ENCODE measurements around the gene S1PR5. TPM values are rescaled to one million over a fixed set of nuclear protein-coding genes. Genes with fewer than 3 reads are reported as not detected.

S1PR5 gene
- total RNA-seq, 4 donors from 2014 or later, result 34.9 to 64.0 (median 42.3) TPM

DNA sequence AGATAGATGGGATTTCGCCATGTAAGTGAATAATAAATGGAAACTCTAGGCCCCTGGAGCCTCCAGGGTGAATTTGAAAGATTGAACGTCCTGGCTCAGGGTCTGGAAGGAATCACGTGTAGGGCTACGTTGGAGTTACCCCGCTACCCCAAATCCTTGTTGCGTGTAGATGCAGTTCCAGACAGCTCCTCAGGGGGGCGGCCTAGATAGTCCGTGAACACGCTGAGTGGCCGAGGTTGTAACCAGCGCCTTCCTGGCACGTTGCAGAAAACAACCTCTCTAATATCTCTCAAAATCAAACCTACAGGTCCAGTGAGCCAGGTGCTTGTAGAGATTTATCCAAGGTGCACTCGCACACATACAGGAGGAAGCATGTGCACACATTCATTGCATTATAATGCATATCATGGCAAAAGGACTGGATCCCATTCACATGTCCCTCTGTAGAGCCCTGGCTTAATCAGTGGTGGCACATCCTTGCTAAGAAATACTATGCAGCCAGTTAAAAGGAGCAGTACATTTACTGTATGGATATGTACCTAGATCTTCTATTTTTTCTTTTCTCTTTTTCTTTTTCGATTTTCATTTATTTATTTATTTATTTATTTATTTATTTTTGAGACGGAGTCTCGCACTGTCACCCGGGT, 11.5 kb downstream of the S1PR5 start:
- DNase-seq (ENCODE audit: low spot score in 2 of 2), result peak; percentile 70 to 96
- H3K4me3 ChIP-seq (ENCODE audit: low read depth, poor library complexity, severe bottlenecking), result no peak overlapping the region
- 26 to 28% methylated on average over 17 of the region's 17 CpGs for WGBS, 2 donors
- TF ChIP-seq, protein P1, sequence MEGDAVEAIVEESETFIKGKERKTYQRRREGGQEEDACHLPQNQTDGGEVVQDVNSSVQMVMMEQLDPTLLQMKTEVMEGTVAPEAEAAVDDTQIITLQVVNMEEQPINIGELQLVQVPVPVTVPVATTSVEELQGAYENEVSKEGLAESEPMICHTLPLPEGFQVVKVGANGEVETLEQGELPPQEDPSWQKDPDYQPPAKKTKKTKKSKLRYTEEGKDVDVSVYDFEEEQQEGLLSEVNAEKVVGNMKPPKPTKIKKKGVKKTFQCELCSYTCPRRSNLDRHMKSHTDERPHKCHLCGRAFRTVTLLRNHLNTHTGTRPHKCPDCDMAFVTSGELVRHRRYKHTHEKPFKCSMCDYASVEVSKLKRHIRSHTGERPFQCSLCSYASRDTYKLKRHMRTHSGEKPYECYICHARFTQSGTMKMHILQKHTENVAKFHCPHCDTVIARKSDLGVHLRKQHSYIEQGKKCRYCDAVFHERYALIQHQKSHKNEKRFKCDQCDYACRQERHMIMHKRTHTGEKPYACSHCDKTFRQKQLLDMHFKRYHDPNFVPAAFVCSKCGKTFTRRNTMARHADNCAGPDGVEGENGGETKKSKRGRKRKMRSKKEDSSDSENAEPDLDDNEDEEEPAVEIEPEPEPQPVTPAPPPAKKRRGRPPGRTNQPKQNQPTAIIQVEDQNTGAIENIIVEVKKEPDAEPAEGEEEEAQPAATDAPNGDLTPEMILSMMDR (IDR thresholded peaks at IDR 0.05), result peak in 1 of 3 donors; percentile 33
- TF ChIP-seq POLR2A (IDR thresholded peaks at IDR 0.05), result no peak
- intact Hi-C loops (cut with DNase I; ENCODE audit: low total_unique reads), result loop anchor here (10.0 kb wide), 1 partner anchor 49 kb away; no protein-coding TSS in a partner anchor

DNA sequence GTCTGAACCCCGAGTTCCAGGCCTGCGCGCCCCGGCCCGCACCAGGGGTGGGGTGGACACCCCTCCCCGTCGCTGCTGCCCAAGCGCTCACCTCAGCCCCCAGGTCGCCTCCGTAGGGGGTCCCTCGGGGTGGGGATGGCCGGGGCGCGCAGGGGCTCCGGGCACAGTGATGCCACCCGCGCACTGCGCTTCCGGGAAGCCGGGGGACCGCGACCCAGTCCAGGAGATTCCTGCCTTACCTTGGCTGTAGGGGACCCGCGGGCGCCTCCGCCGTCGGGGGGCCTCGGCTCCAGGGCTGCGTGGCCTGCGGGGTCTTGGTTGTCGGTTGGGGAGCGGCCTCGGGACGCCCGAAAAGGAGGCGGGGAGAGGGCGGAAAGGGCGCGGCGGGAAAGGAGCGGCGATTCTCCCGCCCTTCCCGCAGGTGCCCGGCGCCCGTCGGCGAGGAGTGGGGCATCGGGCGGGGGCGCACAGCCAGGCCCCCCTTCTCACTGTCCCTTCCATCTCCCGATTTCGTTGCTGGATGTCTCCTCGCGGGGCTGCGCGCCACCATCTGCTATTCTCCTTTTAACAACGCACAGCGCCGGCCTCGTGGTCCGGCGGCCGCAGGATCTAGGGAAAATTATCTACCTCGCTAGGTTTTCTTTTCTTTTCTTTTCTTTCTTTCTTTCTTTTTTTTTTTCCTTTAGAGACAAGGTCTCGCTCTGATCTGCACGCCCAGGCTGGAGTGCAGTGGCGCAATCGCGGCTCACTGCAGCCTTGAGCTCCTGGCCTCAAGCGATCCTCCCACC, 14.1 kb downstream of the S1PR5 start, which contains the start of gene KEAP1:
Gene KEAP1 (minus strand): TSS at position 355 of the 788 bp plus-strand sequence. CDS start 3,323 bp downstream, outside the sequence.
- WGBS, 2 donors, result 4 to 8% methylated on average over 25 to 72 of the region's 73 CpGs
- no peak for TF ChIP-seq POLR2A (IDR thresholded peaks at IDR 0.05)
- TF ChIP-seq, protein P1 (IDR thresholded peaks at IDR 0.05), result no peak
- DNase-seq (ENCODE audit: low spot score in 2 of 2), result peak in 1 of 2 donors; percentile 90
- intact Hi-C loops (cut with DNase I; ENCODE audit: low total_unique reads), result loop anchor here (10.0 kb wide), 1 partner anchor 52 kb away; no protein-coding TSS in a partner anchor
- peak within 1 kb of the TSS; percentile 84 for H3K4me3 ChIP-seq (ENCODE audit: low read depth, poor library complexity, severe bottlenecking)

DNA sequence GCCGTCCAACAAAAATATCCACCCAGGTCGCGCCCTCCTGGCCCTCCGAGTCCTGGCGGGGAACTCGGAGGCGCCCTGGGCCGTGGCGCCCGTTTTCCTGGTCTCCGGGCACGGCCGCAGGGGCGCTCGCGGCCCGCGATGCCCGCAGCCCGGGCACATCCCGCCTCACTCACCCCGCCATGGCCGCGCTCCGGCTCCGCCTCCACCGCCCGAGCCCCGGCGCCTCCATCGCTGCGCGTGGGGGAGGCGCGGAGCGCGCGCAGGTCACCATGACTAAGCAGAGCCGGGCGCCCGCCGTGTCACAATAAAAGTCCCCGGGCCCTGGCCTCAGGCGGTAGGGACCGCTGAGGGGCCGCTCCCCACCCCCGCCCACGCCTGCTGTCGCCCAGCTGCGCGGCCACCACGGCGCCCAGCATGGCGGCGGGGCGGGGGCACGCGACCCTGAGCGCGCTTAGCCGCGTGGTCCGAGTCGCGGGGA, 14.7 kb downstream of the S1PR5 start:
- WGBS, 2 donors, result 0 to 1% methylated on average over 7 to 22 of the region's 65 CpGs
- TF ChIP-seq, protein P1 (IDR thresholded peaks at IDR 0.05), result no peak
- peak in 1 of 2 donors; percentile 48 for TF ChIP-seq POLR2A (IDR thresholded peaks at IDR 0.05)
- peak overlapping the region; percentile 84 for H3K4me3 ChIP-seq (ENCODE audit: low read depth, poor library complexity, severe bottlenecking)
- peak; percentile 90 to 99 for DNase-seq (ENCODE audit: low spot score in 2 of 2)
- intact Hi-C loops (cut with DNase I; ENCODE audit: low total_unique reads), result loop anchor here (10.0 kb wide), 1 partner anchor 52 kb away; no protein-coding TSS in a partner anchor

DNA sequence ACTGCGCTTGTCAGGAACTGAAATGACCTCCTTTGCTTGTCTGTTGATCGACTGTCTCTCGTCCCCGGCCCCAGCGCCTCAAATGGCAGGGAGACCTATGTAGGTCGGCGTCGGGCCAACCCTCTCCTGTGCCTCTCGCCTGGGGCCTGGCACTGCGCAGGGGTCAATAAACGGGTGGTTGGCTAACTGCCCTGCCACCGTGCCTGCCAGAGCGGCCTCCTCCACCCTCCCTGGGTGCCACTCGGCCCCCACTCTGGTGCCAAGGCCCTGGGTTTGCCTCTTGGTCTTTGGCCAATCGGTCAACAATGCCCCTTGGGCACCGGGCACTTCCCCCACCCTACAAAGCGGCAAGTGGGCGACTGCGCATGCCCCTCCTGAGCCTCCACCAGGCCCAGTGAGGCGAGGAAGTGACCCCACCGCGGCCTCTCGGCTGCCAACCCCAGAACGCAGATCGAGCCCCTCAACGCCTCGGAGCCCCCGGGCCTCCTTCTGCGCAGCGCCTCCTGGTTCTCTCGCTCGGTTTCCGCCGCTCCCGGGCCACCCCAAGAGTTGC, 15.2 kb downstream of the S1PR5 start:
- TF ChIP-seq, protein P1 (IDR thresholded peaks at IDR 0.05), result no peak
- no peak for TF ChIP-seq POLR2A (IDR thresholded peaks at IDR 0.05)
- peak overlapping the region; percentile 84 for H3K4me3 ChIP-seq (ENCODE audit: low read depth, poor library complexity, severe bottlenecking)
- intact Hi-C loops (cut with DNase I; ENCODE audit: low total_unique reads), result loop anchor here (10.0 kb wide), 1 partner anchor 53 kb away; no protein-coding TSS in a partner anchor
- WGBS, 2 donors, result 0 to 1% methylated on average over 22 to 23 of the region's 35 CpGs
- peak in 1 of 2 donors; percentile 92 for DNase-seq (ENCODE audit: low spot score in 2 of 2)

DNA sequence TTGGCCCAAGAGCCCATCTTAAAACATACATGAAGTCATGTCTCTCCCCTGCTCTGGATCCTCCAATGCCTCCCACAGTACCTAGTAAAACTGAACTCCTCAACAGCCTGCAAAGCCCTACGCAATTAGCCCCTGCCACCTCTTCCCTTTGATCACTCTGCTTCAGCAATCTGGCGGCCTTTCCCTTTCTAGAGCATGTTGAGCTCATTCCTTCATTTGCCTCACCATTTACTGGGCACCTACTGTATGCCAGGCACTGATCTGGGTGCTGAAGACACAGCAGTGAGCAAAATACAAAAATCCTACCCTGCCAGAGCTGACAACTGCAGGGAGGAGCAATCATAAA, 17.0 kb downstream of the S1PR5 start:
- no peak overlapping the region for H3K4me3 ChIP-seq (ENCODE audit: low read depth, poor library complexity, severe bottlenecking)
- 98% methylated on average over 2 of the region's 2 CpGs for WGBS, 2 donors
- DNase-seq (ENCODE audit: low spot score in 2 of 2), result no peak
- intact Hi-C loops (cut with DNase I; ENCODE audit: low total_unique reads), result loop anchor here (10.0 kb wide), 1 partner anchor 55 kb away; no protein-coding TSS in a partner anchor
- TF ChIP-seq, protein P1 (IDR thresholded peaks at IDR 0.05), result no peak
- TF ChIP-seq POLR2A (IDR thresholded peaks at IDR 0.05), result no peak

Measured in lower leg skin (tissue), 4 donors.